Breast epithelium (tissue), 4 donors: ENCODE data around the gene GTPBP4. TPM values are rescaled to one million over a fixed set of nuclear protein-coding genes. Genes with fewer than 3 reads are reported as not detected.

Experiments
- DNase-seq, 2 donors: peaks; one replicate each; pipeline ENCODE4 v3.0.0-alpha.2; 2019; ENCODE audit warnings: low spot score in 2 of 2
- H3K27ac ChIP-seq, 2 donors: fragments of 200-600 bp; sonication (generic) in 1 of 2; one replicate each; pipeline ENCODE4 v1.5.1; 2016 to 2019; ENCODE audit warnings: mild to moderate bottlenecking in 1 of 2
- H3K27me3 ChIP-seq, 2 donors: fragments of 200-600 bp; sonication (generic) in 1 of 2; one replicate each; pipeline versions ENCODE4 v1.5.1 to v1.6.0; 2017 to 2019; ENCODE audit warnings: control low read depth in 1 of 2, mild to moderate bottlenecking in 1 of 2
- H3K36me3 ChIP-seq: fragments of 200-600 bp; one replicate; pipeline ENCODE4 v1.5.1; 2019
- H3K4me1 ChIP-seq, 2 donors: fragments of 200-600 bp; sonication (generic); one replicate each; pipeline ENCODE4 v1.5.1; 2016 to 2019; ENCODE audit warnings: control low read depth in 1 of 2
- H3K4me3 ChIP-seq, 3 donors: fragments of 200-600 bp; sonication (generic); 1 replicate in 2 of 3; 2 replicates in 1 of 3; pipeline ENCODE4 v1.5.1; 2016 to 2019; ENCODE audit warnings: mild to moderate bottlenecking in 3 of 3, moderate library complexity in 2 of 3
- H3K9me3 ChIP-seq, 2 donors: fragments of 200-600 bp; sonication (generic) in 1 of 2; one replicate each; pipeline ENCODE4 v1.5.1; 2016 to 2019; ENCODE audit warnings: control low read depth in 1 of 2
- POLR2A ChIP-seq: fragments of 450-650 bp; IDR thresholded peaks from one replicate; pipeline ENCODE4 v1.6.1; 2016; ENCODE audit warnings: antibody characterized with exemption, mild to moderate bottlenecking, moderate library complexity
- POLR2AphosphoS5 ChIP-seq, 3 donors: sonication (generic); formaldehyde crosslinking; IDR thresholded peaks; one replicate each; pipeline ENCODE4 v1.6.1; 2017; ENCODE audit warnings: antibody characterized with exemption in 3 of 3
- intact Hi-C: fragments of 100-400 bp; cut with DNase I; formaldehyde crosslinking; loops from one replicate; pipeline ENCODE4 v1.15.1; 2023; ENCODE audit warnings: low total_unique reads
- total RNA-seq, 3 donors: library from RNA; depleted of rRNA; stranded (reverse); fragments of >200 nt; gene quantifications; one replicate each; pipeline ENCODE4 v1.1.0, GENCODE V29; 2016
- TF ChIP-seq, protein P1 (sequence below), 3 donors: fragments of 450-650 bp; IDR thresholded peaks; one replicate each; pipeline ENCODE4 v1.5.1; 2016 to 2017; ENCODE audit warnings: antibody characterized with exemption in 3 of 3, mild to moderate bottlenecking in 3 of 3, moderate library complexity in 3 of 3

The GTPBP4 gene
- total RNA-seq, 3 donors from 2014 or later: 32.6 to 51.2 (median 50.8) TPM

DNA sequence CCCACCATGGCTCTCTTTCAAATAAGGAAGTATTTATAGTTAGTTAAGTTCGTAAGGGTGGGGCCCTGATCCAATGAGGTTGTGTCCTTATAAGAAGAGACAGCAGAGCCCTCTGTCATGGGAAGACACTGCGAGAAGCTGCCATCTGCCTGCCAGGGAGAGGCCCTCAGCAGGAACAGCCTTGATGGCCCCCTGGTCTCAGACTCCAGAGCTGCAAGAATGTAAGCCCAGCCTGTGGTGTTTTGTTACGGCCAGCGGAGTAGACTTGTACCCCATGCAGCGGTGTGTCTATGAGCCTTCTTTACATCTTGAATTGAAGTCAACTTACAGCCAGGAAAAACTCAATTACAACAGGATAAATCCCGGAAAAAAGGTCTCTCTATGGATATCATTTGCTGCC, 42.5 kb upstream of the GTPBP4 start:
- no peak for DNase-seq
- Histone ChIP-seq H3K9me3 (no peaks in the 10 kb centered on the region), H3K4me3 (no peak overlapping the region), H3K27ac (no peak overlapping the region), H3K4me1 (no peaks in the 10 kb centered on the region), H3K27me3 (no peaks in the 10 kb centered on the region), H3K36me3 (no peaks in the 10 kb centered on the region)
- TF ChIP-seq POLR2AphosphoS5 (IDR thresholded peaks at IDR 0.05) (no peak), POLR2A (no peak)
- TF ChIP-seq, protein P1, sequence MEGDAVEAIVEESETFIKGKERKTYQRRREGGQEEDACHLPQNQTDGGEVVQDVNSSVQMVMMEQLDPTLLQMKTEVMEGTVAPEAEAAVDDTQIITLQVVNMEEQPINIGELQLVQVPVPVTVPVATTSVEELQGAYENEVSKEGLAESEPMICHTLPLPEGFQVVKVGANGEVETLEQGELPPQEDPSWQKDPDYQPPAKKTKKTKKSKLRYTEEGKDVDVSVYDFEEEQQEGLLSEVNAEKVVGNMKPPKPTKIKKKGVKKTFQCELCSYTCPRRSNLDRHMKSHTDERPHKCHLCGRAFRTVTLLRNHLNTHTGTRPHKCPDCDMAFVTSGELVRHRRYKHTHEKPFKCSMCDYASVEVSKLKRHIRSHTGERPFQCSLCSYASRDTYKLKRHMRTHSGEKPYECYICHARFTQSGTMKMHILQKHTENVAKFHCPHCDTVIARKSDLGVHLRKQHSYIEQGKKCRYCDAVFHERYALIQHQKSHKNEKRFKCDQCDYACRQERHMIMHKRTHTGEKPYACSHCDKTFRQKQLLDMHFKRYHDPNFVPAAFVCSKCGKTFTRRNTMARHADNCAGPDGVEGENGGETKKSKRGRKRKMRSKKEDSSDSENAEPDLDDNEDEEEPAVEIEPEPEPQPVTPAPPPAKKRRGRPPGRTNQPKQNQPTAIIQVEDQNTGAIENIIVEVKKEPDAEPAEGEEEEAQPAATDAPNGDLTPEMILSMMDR (IDR thresholded peaks at IDR 0.05): no peak
- intact Hi-C loops: no loop called here

DNA sequence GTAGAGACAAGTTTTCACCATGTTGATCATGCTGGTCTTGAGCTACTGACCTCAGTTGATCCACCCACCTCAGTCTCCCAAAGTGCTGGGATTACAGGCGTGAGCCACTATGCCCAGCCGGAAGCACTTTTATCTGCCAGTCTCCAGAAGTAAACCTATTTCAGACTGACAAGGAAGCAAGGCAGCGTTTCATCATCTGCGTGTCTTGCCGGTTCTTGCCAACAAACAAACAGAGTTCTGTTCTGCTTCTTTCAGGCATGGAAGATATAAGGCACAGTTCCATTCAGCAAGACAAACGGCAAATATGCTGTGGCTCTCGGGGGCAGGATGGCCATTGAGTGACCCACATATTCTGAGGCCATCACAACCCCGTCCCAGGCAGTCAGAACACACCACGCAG, 41.2 kb upstream of the GTPBP4 start:
- Histone ChIP-seq H3K27me3 (no peaks in the 10 kb centered on the region), H3K4me1 (no peaks in the 10 kb centered on the region), H3K9me3 (no peaks in the 10 kb centered on the region), H3K27ac (peak overlapping the region in 1 of 2 donors; percentile 19), H3K4me3 (no peak overlapping the region), H3K36me3 (no peaks in the 10 kb centered on the region)
- intact Hi-C loops: no loop called here
- peak in 1 of 2 donors; percentile 35 for DNase-seq
- TF ChIP-seq POLR2A (no peak), POLR2AphosphoS5 (IDR thresholded peaks at IDR 0.05) (no peak)
- TF ChIP-seq, protein P1 (IDR thresholded peaks at IDR 0.05): no peak

DNA sequence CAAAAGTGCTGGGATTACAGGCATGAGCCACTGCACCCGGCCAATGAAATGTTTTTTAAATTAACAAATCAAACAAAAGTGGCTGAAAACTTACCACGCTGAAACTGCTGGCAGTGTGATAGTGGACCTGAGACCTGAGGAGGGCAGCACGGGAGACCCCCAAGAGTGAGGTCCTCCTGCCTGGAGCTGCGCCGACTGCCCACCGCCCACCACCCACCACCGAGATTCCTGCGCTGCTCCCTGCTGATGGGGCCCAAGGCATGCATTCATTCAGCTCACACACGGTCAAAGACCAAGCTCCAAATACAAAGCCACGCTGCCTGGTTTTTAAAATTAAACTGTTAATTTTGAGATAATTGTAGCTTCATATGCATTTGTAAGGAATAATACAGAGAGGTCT, 40.4 kb upstream of the GTPBP4 start:
- no peaks in the 10 kb centered on the region for H3K27me3 ChIP-seq
- H3K9me3 ChIP-seq: no peaks in the 10 kb centered on the region
- H3K4me1 ChIP-seq: no peaks in the 10 kb centered on the region
- intact Hi-C loops: no loop called here
- TF ChIP-seq POLR2A (no peak), POLR2AphosphoS5 (IDR thresholded peaks at IDR 0.05) (no peak)
- TF ChIP-seq, protein P1 (IDR thresholded peaks at IDR 0.05): no peak
- H3K27ac ChIP-seq: no peak overlapping the region
- H3K36me3 ChIP-seq: no peaks in the 10 kb centered on the region
- H3K4me3 ChIP-seq: no peak overlapping the region
- DNase-seq: no peak

DNA sequence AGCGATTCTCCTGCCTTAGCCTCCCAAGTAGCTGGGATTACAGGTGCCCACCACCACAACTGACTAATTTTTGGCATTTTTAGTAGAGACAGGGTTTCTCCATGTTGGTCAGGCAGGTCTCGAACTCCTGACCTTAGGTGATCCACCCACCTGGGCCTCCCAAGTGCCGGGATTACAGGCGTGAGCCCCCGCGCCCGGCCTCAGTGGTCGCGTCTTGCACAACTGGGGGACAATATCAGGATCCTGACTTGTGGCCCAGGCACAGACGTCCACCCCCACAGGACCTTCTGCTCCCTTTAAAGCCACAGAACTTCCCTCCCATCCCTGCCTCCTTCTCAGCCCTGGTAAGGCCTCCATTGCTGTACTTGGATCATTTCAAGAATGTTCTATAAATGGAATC, 39.9 kb upstream of the GTPBP4 start:
- Histone ChIP-seq H3K27me3 (no peaks in the 10 kb centered on the region), H3K27ac (no peak overlapping the region), H3K4me3 (no peak overlapping the region), H3K36me3 (no peaks in the 10 kb centered on the region), H3K4me1 (no peaks in the 10 kb centered on the region), H3K9me3 (no peaks in the 10 kb centered on the region)
- DNase-seq: no peak
- intact Hi-C loops: no loop called here
- TF ChIP-seq, protein P1 (IDR thresholded peaks at IDR 0.05): no peak

DNA sequence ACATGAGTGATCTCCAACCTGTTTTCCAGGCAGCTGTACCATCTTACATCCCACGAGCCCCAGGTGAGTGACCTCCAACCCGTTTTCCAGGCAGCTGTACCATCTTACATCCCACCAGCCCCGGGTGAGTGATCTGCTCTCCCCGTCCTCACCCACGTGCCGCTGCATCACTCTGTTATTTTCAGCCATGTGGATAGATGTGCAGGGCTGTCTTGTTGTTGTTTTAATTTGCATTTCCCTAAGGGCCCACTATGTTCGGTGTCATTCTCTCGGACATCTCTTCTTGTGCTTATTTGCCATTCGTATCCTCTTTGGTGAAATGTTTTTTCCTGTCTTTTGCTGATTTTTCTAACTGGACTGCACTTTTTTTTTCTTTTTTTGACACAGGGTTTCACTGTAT, 38.8 kb upstream of the GTPBP4 start:
- no peaks in the 10 kb centered on the region for H3K27me3 ChIP-seq
- no peaks in the 10 kb centered on the region for H3K4me1 ChIP-seq
- TF ChIP-seq, protein P1 (IDR thresholded peaks at IDR 0.05): no peak
- no peak for TF ChIP-seq POLR2A
- TF ChIP-seq POLR2AphosphoS5 (IDR thresholded peaks at IDR 0.05): no peak
- intact Hi-C loops: no loop called here
- H3K9me3 ChIP-seq: no peaks in the 10 kb centered on the region
- no peak for DNase-seq
- H3K4me3 ChIP-seq: no peak overlapping the region
- no peak overlapping the region for H3K27ac ChIP-seq
- no peaks in the 10 kb centered on the region for H3K36me3 ChIP-seq
